ENCODE measurements around the gene ELMOD3.

ELMOD3 gene

DNA sequence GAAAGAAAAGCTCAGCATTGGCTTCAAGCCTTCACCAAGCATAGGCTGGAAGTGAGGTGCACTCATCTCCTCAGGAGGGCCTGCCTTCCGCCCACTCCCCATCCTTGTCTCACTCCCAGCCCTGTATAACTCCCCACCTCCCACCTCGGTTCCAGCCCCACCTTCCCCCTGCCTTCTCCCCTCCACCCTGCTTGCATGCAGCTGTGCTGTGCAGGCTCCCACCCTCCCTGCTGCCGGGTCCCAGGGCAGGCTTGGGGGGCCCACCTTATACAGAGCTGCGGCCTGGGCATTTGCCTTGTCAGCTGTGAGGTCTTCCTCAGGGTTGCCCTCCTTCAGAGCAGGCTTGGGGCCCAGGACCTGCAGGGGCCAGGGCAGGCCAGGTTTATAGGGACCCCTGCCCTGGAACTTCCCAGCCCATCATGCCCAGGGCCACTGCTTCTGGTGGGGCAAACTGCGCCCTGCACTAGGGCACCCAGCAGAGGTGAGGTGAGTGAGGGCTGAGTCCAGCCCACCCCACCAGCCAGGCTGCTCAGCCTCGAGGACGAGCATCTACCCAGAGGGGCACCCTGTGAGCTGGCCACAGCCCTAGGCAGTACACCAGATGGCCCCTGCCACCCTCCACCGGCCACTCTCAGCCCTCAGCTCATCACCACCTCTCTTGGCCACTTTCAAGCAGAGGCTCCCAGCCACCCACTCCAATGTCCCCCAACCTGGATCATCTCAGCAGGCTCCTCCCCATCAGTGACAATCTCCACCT is 44.0 kb downstream of the ELMOD3 start:
- TF ChIP-seq CTCF (IDR thresholded peaks at IDR 0.05; ENCODE audit: insufficient read depth, low read length, poor library complexity, severe bottlenecking) = no peak
- H3K36me3 ChIP-seq (ENCODE audit: control insufficient read depth, insufficient read depth, low read length) = peaks cover 15% of the 10 kb centered on the region
- H3K4me3 ChIP-seq (replicated peaks; ENCODE audit: low read depth, low read length) = no peak overlapping the region
- no peaks in the 10 kb centered on the region for H3K27me3 ChIP-seq (replicated peaks; ENCODE audit: control insufficient read depth, insufficient read depth, low read length)
- no peak for DNase-seq (ENCODE audit: extremely low read depth, insufficient read length)

DNA sequence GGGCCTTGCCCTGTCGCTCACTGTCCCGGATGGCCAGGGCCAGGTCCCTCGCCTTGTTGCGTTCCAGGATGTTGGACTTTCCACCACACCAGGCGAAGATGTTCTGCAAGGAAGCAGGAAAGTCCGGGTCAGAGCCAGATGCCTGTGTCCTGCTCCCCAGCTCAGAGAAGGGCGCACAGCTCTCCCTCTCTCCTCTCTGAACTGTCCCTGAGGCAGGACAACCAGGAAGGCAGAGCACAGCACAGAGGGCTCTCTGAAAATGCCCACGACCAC is 44.5 kb downstream of the ELMOD3 start:
- Histone ChIP-seq H3K27me3 (replicated peaks; ENCODE audit: control insufficient read depth, insufficient read depth, low read length) (no peaks in the 10 kb centered on the region), H3K4me3 (replicated peaks; ENCODE audit: low read depth, low read length) (no peak overlapping the region), H3K36me3 (ENCODE audit: control insufficient read depth, insufficient read depth, low read length) (peaks cover 14% of the 10 kb centered on the region)
- no peak for TF ChIP-seq CTCF (IDR thresholded peaks at IDR 0.05; ENCODE audit: insufficient read depth, low read length, poor library complexity, severe bottlenecking)
- no peak for DNase-seq (ENCODE audit: extremely low read depth, insufficient read length)

- Histone ChIP-seq H3K27me3 (replicated peaks; ENCODE audit: control insufficient read depth, insufficient read depth, low read length) (no peaks in the 10 kb centered on the region), H3K36me3 (ENCODE audit: control insufficient read depth, insufficient read depth, low read length) (peaks cover 11% of the 10 kb centered on the region), H3K4me3 (replicated peaks; ENCODE audit: low read depth, low read length) (no peak overlapping the region)
- TF ChIP-seq CTCF (IDR thresholded peaks at IDR 0.05; ENCODE audit: insufficient read depth, low read length, poor library complexity, severe bottlenecking) = no peak
- no peak for DNase-seq (ENCODE audit: extremely low read depth, insufficient read length)
Measured at GRCh38 chr2:85400023-85400422, 45.5 kb downstream of the ELMOD3 start.

- peaks cover 11% of the 10 kb centered on the region for H3K36me3 ChIP-seq (ENCODE audit: control insufficient read depth, insufficient read depth, low read length)
- TF ChIP-seq CTCF (IDR thresholded peaks at IDR 0.05; ENCODE audit: insufficient read depth, low read length, poor library complexity, severe bottlenecking) = no peak
- H3K4me3 ChIP-seq (replicated peaks; ENCODE audit: low read depth, low read length) = no peak overlapping the region
- no peak for DNase-seq (ENCODE audit: extremely low read depth, insufficient read length)
- H3K27me3 ChIP-seq (replicated peaks; ENCODE audit: control insufficient read depth, insufficient read depth, low read length) = no peaks in the 10 kb centered on the region
Measured at GRCh38 chr2:85400541-85401463, 46.2 kb downstream of the ELMOD3 start.

DNA sequence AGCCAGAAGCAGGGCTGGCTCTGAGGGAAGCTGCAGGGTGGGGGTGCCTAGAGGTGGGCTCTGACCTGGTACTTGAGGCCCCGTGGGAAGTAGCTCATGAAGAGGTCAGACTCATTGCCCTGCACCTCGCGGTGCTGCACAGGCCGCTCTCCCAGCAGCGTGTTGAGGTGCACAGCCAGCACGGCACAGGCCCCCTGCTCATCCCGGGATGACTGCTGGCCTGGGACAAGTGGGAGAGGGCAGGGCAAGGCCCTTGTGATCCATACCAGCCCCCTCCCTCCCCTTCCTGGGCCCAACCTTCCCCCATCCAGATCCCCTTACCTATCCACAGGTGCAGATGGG is 46.9 kb downstream of the ELMOD3 start:
- Histone ChIP-seq H3K27me3 (replicated peaks; ENCODE audit: control insufficient read depth, insufficient read depth, low read length) (no peaks in the 10 kb centered on the region), H3K36me3 (ENCODE audit: control insufficient read depth, insufficient read depth, low read length) (peaks cover 11% of the 10 kb centered on the region), H3K4me3 (replicated peaks; ENCODE audit: low read depth, low read length) (no peak overlapping the region)
- TF ChIP-seq CTCF (IDR thresholded peaks at IDR 0.05; ENCODE audit: insufficient read depth, low read length, poor library complexity, severe bottlenecking) = no peak
- DNase-seq (ENCODE audit: extremely low read depth, insufficient read length) = no peak

Data from GM06990 (cell line).